ENCODE measurements around the gene DRGX.

DNA sequence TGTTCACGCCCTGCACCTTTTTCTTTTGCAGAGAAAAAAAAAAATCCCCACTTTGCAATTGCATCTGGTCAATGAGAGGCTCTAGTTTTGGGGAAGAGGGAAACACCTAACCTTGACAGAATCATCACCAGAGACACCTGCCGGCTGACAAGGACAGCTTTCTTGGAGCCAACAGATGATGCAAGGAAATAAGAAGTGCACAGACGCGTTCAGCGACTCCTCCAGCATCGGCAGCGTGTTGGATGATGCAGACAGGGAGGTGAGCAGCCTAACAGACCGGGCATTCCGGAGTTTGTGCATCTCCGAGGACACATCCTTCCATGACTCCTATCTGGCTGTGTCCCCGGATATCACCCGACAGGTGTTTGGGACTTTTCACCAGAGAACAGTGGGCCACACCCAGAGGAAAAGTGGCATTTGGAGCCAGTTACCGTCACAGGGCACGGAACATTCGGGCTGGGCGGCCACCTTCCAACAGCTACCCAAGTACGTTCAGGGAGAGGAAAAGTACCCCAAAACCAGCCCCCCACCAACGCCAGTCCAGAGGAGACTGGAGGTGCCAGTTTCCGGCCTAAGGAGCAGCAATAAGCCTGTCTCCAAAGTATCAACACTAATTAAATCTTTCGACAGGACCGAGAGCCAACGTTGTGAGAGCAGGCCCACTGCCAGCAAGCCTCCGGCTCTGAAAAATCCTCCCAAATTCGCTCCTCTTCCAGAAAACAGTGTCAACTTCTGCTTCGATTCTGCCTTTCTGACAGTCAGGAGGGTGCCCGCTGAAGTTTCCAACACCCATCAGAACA lies 73.3 kb downstream of the DRGX start:
- TF ChIP-seq CTCF (IDR thresholded peaks at IDR 0.05) (no peak), EZH2 (IDR thresholded peaks at IDR 0.05; ENCODE audit: borderline replicate concordance, insufficient read depth, low read depth, low read length, poor library complexity, severe bottlenecking) (no peak)

Data from B cell (primary cell).